Mesothelial cell of epicardium (in vitro differentiated cells): ENCODE measurements around the gene CEP128. TPM values are rescaled to one million over a fixed set of nuclear protein-coding genes. Genes with fewer than 3 reads are reported as not detected.

Experiments used
- DNase-seq, 2 experiments: peaks; one replicate each; pipeline ENCODE4 v3.0.0; 2021; ENCODE audit warnings: low spot score in 2 of 2; ENCODE audit not compliant: unreplicated experiment in 2 of 2
- H3K27ac Mint-ChIP-seq: 2 replicates; pipeline ENCODE4 v1.8.0; 2021; ENCODE audit warnings: mixed read lengths
- H3K27me3 Mint-ChIP-seq: 2 replicates; pipeline ENCODE4 v1.8.0; 2021; ENCODE audit warnings: low read depth, mixed read lengths
- H3K36me3 Mint-ChIP-seq: 2 replicates; pipeline ENCODE4 v1.8.0; 2021; ENCODE audit warnings: mixed read lengths
- H3K4me1 Mint-ChIP-seq: 2 replicates; pipeline ENCODE4 v1.8.0; 2021; ENCODE audit warnings: mixed read lengths
- H3K4me3 Mint-ChIP-seq: 2 replicates; pipeline ENCODE4 v1.8.0; 2021; ENCODE audit warnings: mild to moderate bottlenecking, moderate library complexity, mixed read lengths
- H3K9me3 Mint-ChIP-seq: 2 replicates; pipeline ENCODE4 v1.8.0; 2021; ENCODE audit warnings: mixed read lengths
- total RNA-seq: library from RNA; stranded (reverse); gene quantifications from 3 replicates; pipeline ENCODE4 v1.2.1, GENCODE V29; 2021
- TF ChIP-seq, protein P1 (sequence below): fragments of 200-600 bp; sonication (generic); IDR thresholded peaks from one replicate; pipeline ENCODE4 v1.5.0; 2021; ENCODE audit warnings: antibody characterized with exemption; ENCODE audit not compliant: unreplicated experiment

CEP128 gene
- total RNA-seq, 1 donor from 2014 or later: 14.8 TPM

DNA sequence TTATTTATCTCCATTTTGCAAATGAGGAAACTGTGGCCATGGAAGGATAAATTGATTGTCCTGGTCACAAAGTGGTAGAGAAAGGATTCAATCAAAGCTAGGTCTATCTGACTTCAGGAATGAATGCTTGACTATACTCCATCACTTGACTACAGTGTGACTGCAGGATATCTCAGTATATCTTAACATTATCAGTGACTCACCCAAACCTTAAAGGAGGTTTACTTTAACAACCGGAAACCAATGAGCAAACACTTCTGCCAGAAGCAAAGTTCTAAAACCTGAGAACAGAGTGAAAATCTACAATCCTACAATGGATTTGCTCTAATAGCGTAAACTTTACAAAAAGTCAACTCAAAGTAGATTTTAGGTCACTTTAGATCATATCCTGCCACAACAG lies 277.0 kb downstream of the CEP128 start:
- Mint-ChIP-seq H3K4me3 (no peak overlapping the region), H3K4me1 (peaks cover 9% of the 10 kb centered on the region), H3K27me3 (no peaks in the 10 kb centered on the region), H3K27ac (no peak overlapping the region), H3K9me3 (peaks cover 12% of the 10 kb centered on the region), H3K36me3 (no peaks in the 10 kb centered on the region)
- TF ChIP-seq, protein P1, sequence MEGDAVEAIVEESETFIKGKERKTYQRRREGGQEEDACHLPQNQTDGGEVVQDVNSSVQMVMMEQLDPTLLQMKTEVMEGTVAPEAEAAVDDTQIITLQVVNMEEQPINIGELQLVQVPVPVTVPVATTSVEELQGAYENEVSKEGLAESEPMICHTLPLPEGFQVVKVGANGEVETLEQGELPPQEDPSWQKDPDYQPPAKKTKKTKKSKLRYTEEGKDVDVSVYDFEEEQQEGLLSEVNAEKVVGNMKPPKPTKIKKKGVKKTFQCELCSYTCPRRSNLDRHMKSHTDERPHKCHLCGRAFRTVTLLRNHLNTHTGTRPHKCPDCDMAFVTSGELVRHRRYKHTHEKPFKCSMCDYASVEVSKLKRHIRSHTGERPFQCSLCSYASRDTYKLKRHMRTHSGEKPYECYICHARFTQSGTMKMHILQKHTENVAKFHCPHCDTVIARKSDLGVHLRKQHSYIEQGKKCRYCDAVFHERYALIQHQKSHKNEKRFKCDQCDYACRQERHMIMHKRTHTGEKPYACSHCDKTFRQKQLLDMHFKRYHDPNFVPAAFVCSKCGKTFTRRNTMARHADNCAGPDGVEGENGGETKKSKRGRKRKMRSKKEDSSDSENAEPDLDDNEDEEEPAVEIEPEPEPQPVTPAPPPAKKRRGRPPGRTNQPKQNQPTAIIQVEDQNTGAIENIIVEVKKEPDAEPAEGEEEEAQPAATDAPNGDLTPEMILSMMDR: no peak
- no peak for DNase-seq

DNA sequence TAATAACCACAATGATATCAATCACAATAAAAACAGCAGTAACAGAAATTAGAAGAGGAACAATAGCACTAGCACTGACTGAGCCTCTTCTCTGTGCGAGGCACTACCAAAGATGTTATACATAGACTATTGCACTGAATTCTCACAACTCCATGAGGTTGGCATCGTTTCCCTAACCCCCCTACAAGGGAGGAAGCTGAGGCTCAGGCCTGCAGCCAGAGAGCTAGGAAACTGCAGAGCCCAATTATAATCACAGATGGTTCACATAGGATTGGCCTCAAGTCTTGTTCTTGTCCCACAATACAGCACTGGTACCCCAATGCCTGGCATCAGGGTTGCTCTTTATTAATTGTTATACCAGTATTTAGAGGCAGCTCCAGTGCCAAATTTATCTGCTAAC lies 278.0 kb downstream of the CEP128 start:
- peaks cover 9% of the 10 kb centered on the region for H3K4me1 Mint-ChIP-seq
- H3K27me3 Mint-ChIP-seq: no peaks in the 10 kb centered on the region
- peaks cover 4% of the 10 kb centered on the region for H3K9me3 Mint-ChIP-seq
- DNase-seq: no peak
- H3K27ac Mint-ChIP-seq: no peak overlapping the region
- TF ChIP-seq, protein P1: no peak
- H3K4me3 Mint-ChIP-seq: no peak overlapping the region
- no peaks in the 10 kb centered on the region for H3K36me3 Mint-ChIP-seq

DNA sequence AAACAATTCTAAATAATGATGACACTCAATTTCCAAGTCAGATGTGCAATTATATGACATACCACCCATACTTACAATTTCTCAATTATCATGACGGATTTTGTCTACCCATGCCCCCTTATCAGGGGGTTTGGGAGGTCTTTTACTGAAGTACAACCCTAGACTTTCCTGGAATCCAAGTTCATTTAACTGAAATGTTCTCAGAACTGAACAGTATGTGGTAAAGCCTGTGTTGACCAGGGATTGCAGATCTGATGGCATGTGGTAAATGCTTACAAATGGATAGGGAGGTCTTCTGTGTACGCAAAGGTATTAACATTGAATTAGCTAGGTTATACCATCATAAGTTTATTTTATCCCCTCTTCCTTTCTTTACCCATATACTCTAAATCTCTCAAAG lies 281.8 kb downstream of the CEP128 start:
- Mint-ChIP-seq H3K4me1 (peaks cover 9% of the 10 kb centered on the region), H3K9me3 (no peaks in the 10 kb centered on the region), H3K36me3 (no peaks in the 10 kb centered on the region), H3K4me3 (no peak overlapping the region), H3K27ac (no peak overlapping the region), H3K27me3 (no peaks in the 10 kb centered on the region)
- TF ChIP-seq, protein P1: no peak
- no peak for DNase-seq

DNA sequence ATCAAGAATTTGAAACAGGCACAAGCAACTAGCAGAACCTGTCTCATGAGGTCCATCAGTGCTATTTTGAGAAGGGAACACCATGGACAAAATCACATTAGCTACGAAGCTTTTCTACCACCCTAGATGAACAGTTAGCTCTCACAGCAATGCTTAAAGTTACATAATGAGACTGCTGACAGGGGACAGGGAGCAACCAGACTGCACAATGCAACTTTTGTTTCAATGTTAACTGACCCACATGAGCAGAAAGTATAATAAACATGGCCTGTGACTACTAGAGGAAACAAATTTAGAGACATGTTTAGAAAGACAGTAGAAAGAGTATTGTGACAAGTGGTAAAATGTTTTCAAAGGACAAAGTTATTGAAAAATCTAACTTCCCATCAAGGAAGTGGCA lies 282.8 kb downstream of the CEP128 start:
- Mint-ChIP-seq H3K9me3 (peaks cover under 1% of the 10 kb centered on the region), H3K4me3 (no peak overlapping the region), H3K27me3 (no peaks in the 10 kb centered on the region), H3K27ac (no peak overlapping the region), H3K4me1 (peaks cover 11% of the 10 kb centered on the region), H3K36me3 (no peaks in the 10 kb centered on the region)
- TF ChIP-seq, protein P1: no peak
- no peak for DNase-seq

DNA sequence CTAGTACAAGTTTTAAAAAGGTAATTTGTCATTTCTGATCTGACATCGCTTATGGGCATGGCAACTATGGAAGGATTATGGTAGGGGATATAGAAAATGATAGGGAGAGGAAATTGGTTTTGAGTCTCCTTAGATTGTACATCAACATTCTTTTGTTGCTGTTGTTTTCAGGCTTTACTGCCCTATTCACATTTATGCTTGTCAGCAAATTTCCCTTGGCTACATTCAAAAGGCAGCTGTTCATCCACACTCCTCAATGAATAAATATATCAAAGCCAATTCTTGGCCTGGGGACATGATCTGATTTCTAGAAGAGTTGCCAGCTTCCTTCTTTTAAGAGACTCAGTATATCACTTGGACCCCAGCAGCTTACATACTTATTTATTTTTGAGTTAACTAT lies 283.4 kb downstream of the CEP128 start:
- no peak overlapping the region for H3K4me3 Mint-ChIP-seq
- H3K27me3 Mint-ChIP-seq: no peaks in the 10 kb centered on the region
- DNase-seq: no peak
- H3K27ac Mint-ChIP-seq: no peak overlapping the region
- H3K9me3 Mint-ChIP-seq: peaks cover 6% of the 10 kb centered on the region
- TF ChIP-seq, protein P1: no peak
- no peaks in the 10 kb centered on the region for H3K36me3 Mint-ChIP-seq
- peaks cover 11% of the 10 kb centered on the region for H3K4me1 Mint-ChIP-seq

DNA sequence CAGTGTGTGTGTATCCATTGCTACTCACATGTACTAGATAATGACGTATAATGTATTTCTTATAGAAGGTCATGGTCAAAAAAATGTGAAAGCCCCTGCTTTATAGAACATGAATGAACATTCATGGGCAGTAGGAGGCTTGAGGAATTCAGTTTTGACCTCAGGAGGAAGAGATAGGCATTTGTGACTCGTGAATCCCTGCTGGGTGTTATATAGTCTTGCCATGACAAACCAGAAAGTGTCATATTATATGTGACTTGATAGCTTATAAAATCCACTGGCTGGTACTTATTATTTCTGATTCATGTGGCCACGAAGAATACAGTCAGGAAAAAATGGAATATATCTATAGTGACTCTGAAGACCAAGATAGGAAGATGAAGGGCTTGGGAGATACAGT lies 287.6 kb downstream of the CEP128 start:
- Mint-ChIP-seq H3K27ac (no peak overlapping the region), H3K4me3 (no peak overlapping the region), H3K9me3 (peaks cover 31% of the 10 kb centered on the region), H3K36me3 (peaks cover 2% of the 10 kb centered on the region), H3K27me3 (no peaks in the 10 kb centered on the region), H3K4me1 (peaks cover 11% of the 10 kb centered on the region)
- TF ChIP-seq, protein P1: no peak
- DNase-seq: no peak
